GM10847 (cell line): ENCODE measurements around the gene MAPK9.

ENCODE experiments used
- POLR2A ChIP-seq: IDR thresholded peaks from 2 replicates; pipeline ENCODE4 v1.6.1; 2011; ENCODE audit not compliant: insufficient read length; ENCODE audit errors: extremely low read depth

Gene MAPK9

GRCh38 chr5:180230017-180230416 is 61.9 kb downstream of the MAPK9 start:
- TF ChIP-seq POLR2A: no peak

GRCh38 chr5:180222056-180222455 is 69.8 kb downstream of the MAPK9 start:
- TF ChIP-seq POLR2A: no peak

GRCh38 chr5:180217797-180218196 is 74.1 kb downstream of the MAPK9 start:
- no peak for TF ChIP-seq POLR2A

GRCh38 chr5:180216646-180217171 is 75.2 kb downstream of the MAPK9 start:
- no peak for TF ChIP-seq POLR2A

- TF ChIP-seq POLR2A: no peak
These were observed 75.9 kb downstream of the MAPK9 start for GRCh38 chr5:180215783-180216630.

- no peak for TF ChIP-seq POLR2A
These were observed 76.8 kb downstream of the MAPK9 start for GRCh38 chr5:180214870-180215770.

- no peak for TF ChIP-seq POLR2A
These were observed 78.2 kb downstream of the MAPK9 start for GRCh38 chr5:180213657-180214207.

GRCh38 chr5:180213256-180213600 is 78.7 kb downstream of the MAPK9 start:
- no peak for TF ChIP-seq POLR2A

- no peak for TF ChIP-seq POLR2A
These were observed 79.3 kb downstream of the MAPK9 start for GRCh38 chr5:180212363-180213255.

- TF ChIP-seq POLR2A: no peak
These were observed 80.2 kb downstream of the MAPK9 start for GRCh38 chr5:180211761-180212035.

- no peak for TF ChIP-seq POLR2A
These were observed 80.7 kb downstream of the MAPK9 start for GRCh38 chr5:180210961-180211760.

GRCh38 chr5:180209137-180209581 is 82.7 kb downstream of the MAPK9 start, which contains the start of gene RASGEF1C:
RASGEF1C (minus strand) TSS chr5:180209211; CDS start chr5:180138052, 71,159 bp downstream.
- TF ChIP-seq POLR2A: no peak

GRCh38 chr5:180208435-180209081 is 83.3 kb downstream of the MAPK9 start:
- no peak for TF ChIP-seq POLR2A
